ENCODE results near the gene CD163L1. TPM values are rescaled to one million over a fixed set of nuclear protein-coding genes. Genes with fewer than 3 reads are reported as not detected.

The CD163L1 gene
- total and polyA plus RNA-seq, 2 of the 8 experiments (the other 6 are each of a cell fraction or from before 2014, with no cell fraction given), result 0.11 to 0.22 TPM

GRCh38 chr12:7472060-7472459 is 28.1 kb upstream of the CD163L1 start:
- Histone ChIP-seq H3K9ac (replicated peaks in 1 of 4; ENCODE audit: extremely low read depth in 1 of 4, low read depth in 3 of 4, low read length in 3 of 4) (no peak overlapping the region), H3K14ac (ENCODE audit: insufficient read length) (no peak overlapping the region), H3K27me3 (replicated peaks in 1 of 4; ENCODE audit: control insufficient read depth in 3 of 4, extremely low read depth in 1 of 4, insufficient read depth in 3 of 4, low read length in 3 of 4) (no peaks in the 10 kb centered on the region), H2BK5ac (ENCODE audit: low read depth, low read length) (no peak overlapping the region), H3K56ac (replicated peaks; ENCODE audit: insufficient read length, low read depth, low read length) (no peak overlapping the region), H4K5ac (ENCODE audit: insufficient read length, low read depth, low read length) (no peak overlapping the region), H3K9me3 (ENCODE audit: insufficient read depth in 2 of 2, low read depth in 1 of 2, low read length in 1 of 2) (no peaks in the 10 kb centered on the region), H3K4me3 (ENCODE audit: extremely low read depth in 1 of 4, insufficient read depth in 2 of 4, low read depth in 3 of 4, low read length in 4 of 4) (no peak overlapping the region), H3K79me1 (ENCODE audit: low read depth, low read length) (no peaks in the 10 kb centered on the region), H3K79me2 (ENCODE audit: control insufficient read depth in 1 of 2, insufficient read depth in 2 of 2, low read length in 2 of 2) (no peaks in the 10 kb centered on the region), H2BK15ac (ENCODE audit: low read length) (no peak overlapping the region), H2BK12ac (ENCODE audit: low read depth, low read length) (no peak overlapping the region), H3K23me2 (ENCODE audit: low read depth, low read length) (no peaks in the 10 kb centered on the region), H2AK5ac (ENCODE audit: low read depth, low read length) (no peak overlapping the region), H4K20me1 (replicated peaks in 1 of 2; ENCODE audit: control insufficient read depth in 1 of 2, insufficient read depth in 2 of 2, low read length in 2 of 2) (no peaks in the 10 kb centered on the region), H2BK120ac (replicated peaks; ENCODE audit: low read depth, low read length) (no peak overlapping the region), H4K8ac (ENCODE audit: extremely low read depth, insufficient read depth, low read length) (no peak overlapping the region), H3K18ac (ENCODE audit: extremely low read depth, low read length) (no peak overlapping the region), H2BK20ac (ENCODE audit: low read length) (no peak overlapping the region), H3K4ac (replicated peaks; ENCODE audit: insufficient read length, low read depth, low read length) (no peak overlapping the region), H3K4me1 (replicated peaks in 1 of 4; ENCODE audit: control insufficient read depth in 3 of 4, insufficient read depth in 4 of 4, low read length in 3 of 4) (no peaks in the 10 kb centered on the region), H3K23ac (ENCODE audit: insufficient read length) (no peak overlapping the region), H3K4me2 (ENCODE audit: insufficient read depth in 1 of 2, low read depth in 2 of 2, low read length in 2 of 2) (no peak overlapping the region), H3K27ac (ENCODE audit: low read depth, low read length) (no peak overlapping the region), H4K91ac (replicated peaks; ENCODE audit: insufficient read length, low read length) (no peak overlapping the region), H3K36me3 (ENCODE audit: control insufficient read depth in 2 of 4, insufficient read depth in 4 of 4, low read length in 3 of 4) (no peaks in the 10 kb centered on the region), H2AFZ (ENCODE audit: low read length) (no peak overlapping the region)
- ChIA-PET POLR2A (ENCODE audit: partially characterized antibody) (no interaction called here), CTCF (ENCODE audit: partially characterized antibody) (interaction anchor here (1.0 to 2.1 kb wide), 3 partner anchors 9 to 99 kb away, joined by 3 to 6 read pairs (median 4); no protein-coding TSS in a partner anchor)
- TF ChIP-seq SAP30 (IDR thresholded peaks at IDR 0.05; ENCODE audit: insufficient read depth, insufficient replicate concordance, low read length) (no peak), RAD21 (IDR thresholded peaks at IDR 0.05 in 1 of 2, conservative IDR thresholded peaks at IDR 0.05 in 1 of 2; ENCODE audit: low read depth in 2 of 2, low read length in 2 of 2) (no peak), HDAC2 (IDR thresholded peaks at IDR 0.05; ENCODE audit: borderline replicate concordance in 1 of 2, low read depth in 2 of 2, low read length in 2 of 2) (no peak), JUN (IDR thresholded peaks at IDR 0.05; ENCODE audit: low read depth, low read length) (no peak), PHF8 (conservative IDR thresholded peaks at IDR 0.05; ENCODE audit: low read depth, low read length) (no peak), EZH2 (IDR thresholded peaks at IDR 0.05; ENCODE audit: low read depth, low read length, severe bottlenecking) (no peak), CEBPB (IDR thresholded peaks at IDR 0.05; ENCODE audit: low read depth, low read length) (no peak), ASH2L (IDR thresholded peaks at IDR 0.05; ENCODE audit: low read length) (no peak), CTBP2 (IDR thresholded peaks at IDR 0.05; ENCODE audit: borderline replicate concordance, insufficient read depth, insufficient read length, low read length) (no peak), E2F6 (IDR thresholded peaks at IDR 0.05) (no peak)
- FAIRE-seq, result no peak
- DNase-seq (ENCODE audit: low read depth in 1 of 2, low spot score in 2 of 2), result no peak
- 88% methylated on average over 6 of the region's 6 CpGs; no CpG with 5 or more reads in 1 of the 2 experiments for WGBS, 2 experiments (ENCODE audit: extremely low coverage in 1 of 2, insufficient coverage in 1 of 2, insufficient read length in 1 of 2, insufficient replicate concordance in 2 of 2, low coverage in 1 of 2, low lambda C conversion rate in 2 of 2, missing lambda C conversion rate in 1 of 2)
